HepG2 (cell line): ENCODE measurements around the gene ITPK1. TPM values are rescaled to one million over a fixed set of nuclear protein-coding genes. Genes with fewer than 3 reads are reported as not detected.

Experiments
- AGO2 ChIP-seq: fragments of 200-400 bp; formaldehyde crosslinking; optimal IDR thresholded peaks from 2 replicates; pipeline ENCODE3; 2017; ENCODE audit warnings: mild to moderate bottlenecking, low read depth, low read length, moderate library complexity
- ATF2 ChIP-seq: sonication (generic); formaldehyde crosslinking; IDR thresholded peaks from 2 replicates; pipeline ENCODE4 v1.4.0; 2020; ENCODE audit warnings: missing genetic modification reagents
- CERS6 ChIP-seq: sonication (generic); formaldehyde crosslinking; IDR thresholded peaks from 2 replicates; pipeline ENCODE4 v1.5.0; 2020; ENCODE audit warnings: missing genetic modification reagents
- DMTF1 ChIP-seq: sonication (generic); formaldehyde crosslinking; IDR thresholded peaks from 2 replicates; pipeline ENCODE4 v1.4.0; 2020; ENCODE audit warnings: mild to moderate bottlenecking, missing genetic modification reagents
- ELF3 ChIP-seq: IDR thresholded peaks from 2 replicates; pipeline ENCODE4 v1.6.1; 2016; ENCODE audit warnings: missing genetic modification reagents, missing compliant biosample characterization
- HDAC6 ChIP-seq: fragments of 200-600 bp; sonication (generic); IDR thresholded peaks from 2 replicates; pipeline ENCODE4 v1.7.0; 2017; ENCODE audit warnings: mild to moderate bottlenecking, antibody characterized with exemption, low read length, low read depth
- MXI1 ChIP-seq: IDR thresholded peaks from 3 replicates; pipeline ENCODE4 v1.6.1; 2012; ENCODE audit warnings: low read depth, low read length, inconsistent platforms, borderline replicate concordance
- NFRKB ChIP-seq: fragments of 450-650 bp; IDR thresholded peaks from 2 replicates; pipeline ENCODE4 v1.6.1; 2017
- NFYB ChIP-seq: sonication (generic); formaldehyde crosslinking; IDR thresholded peaks from 2 replicates; pipeline ENCODE4 v1.4.0; 2020; ENCODE audit warnings: missing genetic modification reagents
- NR2F1 ChIP-seq, 2 experiments: fragments of 450-650 bp in 1 of 2; formaldehyde crosslinking in 1 of 2; IDR thresholded peaks; 2 replicates each; pipeline versions ENCODE4 v1.5.0 to v1.6.1; 2016 to 2020; ENCODE audit warnings: mild to moderate bottlenecking in 1 of 2, missing compliant biosample characterization in 1 of 2, missing genetic modification reagents in 1 of 2, moderate library complexity in 1 of 2
- PHF21A ChIP-seq: sonication (generic); formaldehyde crosslinking; IDR thresholded peaks from 2 replicates; pipeline ENCODE4 v1.5.0; 2020; ENCODE audit warnings: mild to moderate bottlenecking, missing genetic modification reagents
- PRDM10 ChIP-seq: sonication (generic); formaldehyde crosslinking; IDR thresholded peaks from 2 replicates; pipeline ENCODE4 v1.4.0; 2020; ENCODE audit warnings: low read depth, missing genetic modification reagents
- SP5 ChIP-seq: IDR thresholded peaks from 2 replicates; pipeline ENCODE4 v1.6.1; 2016; ENCODE audit warnings: low read depth, borderline replicate concordance
- TCF7 ChIP-seq: sonication (generic); IDR thresholded peaks from 2 replicates; pipeline ENCODE4 v1.6.1; 2016; ENCODE audit warnings: antibody characterized with exemption, low read depth
- ZFP82 ChIP-seq: sonication (generic); formaldehyde crosslinking; IDR thresholded peaks from 2 replicates; pipeline ENCODE4 v1.5.1; 2020; ENCODE audit warnings: mild to moderate bottlenecking, missing genetic modification reagents, borderline replicate concordance
- ZNF3 ChIP-seq: IDR thresholded peaks from 2 replicates; pipeline ENCODE4 v1.7.0; 2017; ENCODE audit warnings: inconsistent platforms
- ZNF557 ChIP-seq: sonication (generic); formaldehyde crosslinking; IDR thresholded peaks from 2 replicates; pipeline ENCODE4 v1.4.0; 2020; ENCODE audit warnings: missing genetic modification reagents
- ZNF577 ChIP-seq: sonication (generic); formaldehyde crosslinking; IDR thresholded peaks from 2 replicates; pipeline ENCODE4 v1.4.0; 2020; ENCODE audit warnings: mild to moderate bottlenecking, low read depth, missing genetic modification reagents, borderline replicate concordance
- ZNF652 ChIP-seq: IDR thresholded peaks from 2 replicates; pipeline ENCODE4 v1.6.1; 2016; ENCODE audit warnings: low read depth, borderline replicate concordance
- ZNF672 ChIP-seq: sonication (generic); formaldehyde crosslinking; IDR thresholded peaks from 2 replicates; pipeline ENCODE4 v1.8.1; 2022; ENCODE audit warnings: missing genetic modification reagents
- ZNF749 ChIP-seq: sonication (generic); formaldehyde crosslinking; IDR thresholded peaks from 2 replicates; pipeline ENCODE4 v1.8.0; 2022; ENCODE audit warnings: mild to moderate bottlenecking, missing genetic modification reagents, moderate library complexity, borderline replicate concordance
- polyA plus RNA-seq, 8 experiments: library from polyadenylated mRNA; depleted of rRNA in 3 of 8; stranded (reverse) in 7 of 8; unstranded in 1 of 8; fragments of >200 nt; fragmentation: Illumina TruSeq in 4 of 8; extraction: Trizol in 4 of 8; gene quantifications; 2 replicates each; pipeline versions ENCODE4 v1.2.1 to v1.2.3, GENCODE V29; 2011 to 2016; ENCODE audit warnings: low read depth in 4 of 8, missing spikeins in 1 of 8, mixed read lengths in 1 of 8; ENCODE audit not compliant: insufficient read depth in 1 of 8
- total RNA-seq, 5 experiments: library from RNA; depleted of rRNA; stranded (reverse); fragments of >200 nt; fragmentation: Illumina TruSeq; extraction: Trizol; gene quantifications; 2 replicates each; pipeline ENCODE4 v1.2.3, GENCODE V29; 2016; ENCODE audit warnings: low read depth in 1 of 5

ITPK1 gene
- total and polyA plus RNA-seq, 2 of the 13 experiments (the other 11 are each of a cell fraction or from before 2014, with no cell fraction given) = 20.5 to 47.5 TPM

GRCh38 chr14:93073910-93074769 is 41.6 kb downstream of the ITPK1 start (continued):
- TF ChIP-seq ZNF577 (CRISPR knock-in tag) (no peak), ZNF3 (no peak), ZFP82 (CRISPR knock-in tag) (no peak), ZNF749 (no peak), TCF7 (no peak), SP5 (no peak), ZNF652 (CRISPR knock-in tag) (no peak), ZNF557 (no peak), NFRKB (no peak), ZNF672 (CRISPR knock-in tag) (no peak), ATF2 (CRISPR knock-in tag) (no peak), PHF21A (CRISPR knock-in tag) (no peak), HDAC6 (no peak), ELF3 (CRISPR knock-in tag) (0 out of 2 replicates have a peak, but pooled peaks have one; percentile 15), NFYB (CRISPR knock-in tag) (no peak), CERS6 (no peak), DMTF1 (CRISPR knock-in tag) (no peak), NR2F1 (CRISPR knock-in tag; IDR thresholded peaks at IDR 0.05) (no peak), MXI1 (no peak), PRDM10 (CRISPR knock-in tag) (0 out of 2 replicates have a peak, but pooled peaks have one; percentile 30), AGO2 (no peak)
